SH-SY5Y (cell line): Measurements from ENCODE around the gene PSMA7.

Source experiments
- GATA2 ChIP-seq: IDR thresholded peaks from 2 replicates; pipeline ENCODE4 v1.6.1; 2011; ENCODE audit warnings: mild to moderate bottlenecking, low read depth, low read length
- GATA3 ChIP-seq: IDR thresholded peaks from 2 replicates; pipeline ENCODE4 v1.6.1; 2011; ENCODE audit warnings: low read depth, mild to moderate bottlenecking, low read length, moderate library complexity

DNA sequence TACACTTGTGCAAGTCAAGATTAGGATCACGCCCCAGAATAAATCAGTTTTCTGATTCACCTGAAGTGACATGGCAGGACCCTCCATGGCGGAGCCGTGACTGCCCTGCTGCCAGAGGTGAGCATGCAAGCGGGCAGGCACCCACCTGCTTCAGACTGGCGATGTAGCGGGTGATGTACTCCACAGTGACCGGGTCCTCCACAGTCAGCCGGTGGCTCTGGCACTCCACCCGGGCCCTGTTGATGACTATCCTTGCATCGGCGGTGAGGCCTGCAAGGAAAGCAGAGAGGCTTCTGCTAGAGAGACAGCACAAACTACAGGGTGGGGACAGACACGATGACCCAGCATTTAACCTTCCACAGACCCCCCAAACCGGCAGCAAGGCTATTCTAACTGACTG, 3.6 kb downstream of the PSMA7 start:
- TF ChIP-seq GATA2 (no peak), GATA3 (no peak)
